Umbilical cord (tissue), 2 donors: ENCODE data around the gene BCORL1. TPM values are rescaled to one million over a fixed set of nuclear protein-coding genes. Genes with fewer than 3 reads are reported as not detected.
A peak's percentile ranks its signal among the peaks of the same experiment; 100 is the strongest.

Experiments
- DNase-seq: peaks from one replicate; pipeline ENCODE4 v3.0.0-alpha.2; 2015; ENCODE audit warnings: low spot score
- total RNA-seq: library from RNA; depleted of rRNA; stranded (reverse); fragments of >200 nt; gene quantifications from one replicate; pipeline ENCODE4 v1.2.3, GENCODE V29; 2014; ENCODE audit warnings: low replicate concordance; ENCODE audit not compliant: insufficient read depth

BCORL1 gene
- total RNA-seq, 1 donor from 2014 or later: 1.4 TPM

DNA sequence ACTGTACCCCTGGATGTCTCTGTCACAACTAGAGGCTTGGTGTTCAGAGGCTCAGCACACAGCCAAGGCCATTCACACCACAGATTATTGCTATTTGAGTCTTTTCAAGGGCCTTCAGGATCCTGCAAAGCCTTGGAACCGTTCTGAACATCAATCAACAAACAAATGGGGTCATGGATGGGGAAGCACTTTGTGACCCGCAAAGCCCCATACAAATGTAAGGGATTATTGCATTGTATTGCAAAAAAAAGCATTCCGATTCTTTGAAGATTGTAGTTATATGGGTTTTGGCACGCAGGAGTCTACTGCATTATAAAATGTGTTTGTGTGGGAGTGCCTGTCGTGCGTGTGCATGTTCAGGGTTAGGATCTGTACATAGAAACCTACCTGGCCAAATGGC, 17.3 kb upstream of the BCORL1 start:
- no peak for DNase-seq

DNA sequence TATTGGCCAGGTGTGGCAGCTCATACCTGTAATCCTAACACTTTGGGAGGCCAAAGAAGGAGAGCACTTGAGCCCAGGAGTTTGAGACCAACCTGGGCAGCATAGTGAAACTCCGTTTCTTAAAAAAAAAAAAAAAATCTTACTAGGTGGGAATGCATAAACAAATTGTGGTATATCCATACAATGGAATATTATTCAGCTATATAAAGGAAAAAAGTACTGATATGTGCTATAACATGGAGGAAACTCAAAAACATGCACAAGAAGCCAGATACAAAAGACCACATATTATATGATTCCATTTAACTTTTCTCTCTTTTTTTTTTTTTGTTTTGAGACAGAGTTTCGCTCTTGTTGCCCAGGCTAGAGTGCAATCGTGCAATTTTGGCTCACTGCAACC, 13.5 kb upstream of the BCORL1 start:
- no peak for DNase-seq

DNA sequence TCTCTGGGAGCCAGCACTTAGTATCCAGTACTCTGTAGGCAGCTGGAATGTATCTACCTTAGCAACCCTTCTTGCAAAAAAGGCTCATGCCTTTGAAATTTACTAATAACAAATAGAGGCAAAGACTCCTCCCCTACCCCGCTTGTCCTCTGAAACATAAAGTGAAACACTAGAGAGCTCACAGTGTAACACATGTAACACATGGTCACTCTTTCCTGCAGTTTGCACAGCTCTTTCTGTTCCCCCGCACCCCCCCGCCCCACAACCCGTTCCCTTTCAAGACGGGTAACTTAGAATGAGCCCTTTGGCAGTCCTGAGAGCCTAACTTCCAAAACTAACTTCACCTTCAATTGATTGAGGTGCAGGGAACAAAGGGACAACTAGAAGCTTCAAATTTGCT, 6.0 kb upstream of the BCORL1 start:
- no peak for DNase-seq

DNA sequence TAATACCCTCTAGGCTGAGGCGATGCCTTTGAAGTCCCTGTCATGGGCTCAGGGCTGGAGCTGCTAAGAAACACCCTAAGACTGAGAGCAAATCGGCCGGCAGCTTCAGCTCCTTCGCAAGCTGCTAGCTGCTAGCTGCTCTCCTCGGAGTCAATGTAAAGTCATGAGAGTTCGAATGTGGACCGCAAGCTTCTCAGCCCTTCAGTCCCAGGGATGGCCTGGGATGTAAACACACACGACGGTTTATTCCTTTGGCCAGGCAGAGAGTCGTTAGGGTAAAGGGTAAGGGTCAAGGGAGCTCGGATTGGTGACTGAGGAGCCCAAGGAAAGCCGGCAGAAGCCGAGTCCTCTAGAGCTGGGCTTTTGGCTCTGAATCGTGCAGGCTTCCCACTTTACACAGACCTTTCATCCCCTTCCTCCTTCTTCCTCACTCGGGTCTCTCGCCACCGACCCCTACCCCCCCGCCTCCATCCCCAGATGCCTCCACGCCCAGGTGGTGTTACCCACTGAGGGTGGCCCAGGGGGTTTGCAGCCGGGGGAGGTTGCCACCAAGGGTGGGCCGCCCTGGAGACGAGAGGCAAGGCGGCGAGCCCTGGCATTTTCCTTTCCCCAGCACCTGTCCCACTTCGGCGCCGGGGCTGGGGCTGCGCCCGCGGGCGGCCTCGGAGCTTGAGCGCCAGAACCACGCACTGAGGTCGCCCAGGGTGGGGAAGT, 3.1 kb upstream of the BCORL1 start:
- DNase-seq: peak; percentile 31

DNA sequence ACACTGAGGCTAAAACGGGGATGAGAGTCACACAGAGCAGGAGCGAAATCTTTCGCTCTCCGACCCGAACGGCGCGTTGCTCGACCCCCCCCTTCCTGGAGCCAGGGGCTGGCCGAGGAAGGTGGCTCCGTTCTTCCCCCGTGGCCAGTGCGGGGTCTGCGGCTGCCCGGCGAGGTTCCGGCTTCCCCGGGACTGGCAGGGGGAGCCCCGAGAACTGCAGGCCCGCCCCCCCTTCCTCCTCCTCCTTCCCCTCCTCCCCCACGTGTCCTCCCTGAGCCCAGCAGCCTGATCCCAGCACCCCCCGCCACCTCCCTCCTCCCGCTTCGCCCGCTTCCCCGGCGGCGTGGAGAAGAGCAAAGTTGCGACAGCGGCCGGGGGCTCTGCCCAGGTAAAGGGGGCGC, 2.4 kb upstream of the BCORL1 start:
- DNase-seq: no peak

DNA sequence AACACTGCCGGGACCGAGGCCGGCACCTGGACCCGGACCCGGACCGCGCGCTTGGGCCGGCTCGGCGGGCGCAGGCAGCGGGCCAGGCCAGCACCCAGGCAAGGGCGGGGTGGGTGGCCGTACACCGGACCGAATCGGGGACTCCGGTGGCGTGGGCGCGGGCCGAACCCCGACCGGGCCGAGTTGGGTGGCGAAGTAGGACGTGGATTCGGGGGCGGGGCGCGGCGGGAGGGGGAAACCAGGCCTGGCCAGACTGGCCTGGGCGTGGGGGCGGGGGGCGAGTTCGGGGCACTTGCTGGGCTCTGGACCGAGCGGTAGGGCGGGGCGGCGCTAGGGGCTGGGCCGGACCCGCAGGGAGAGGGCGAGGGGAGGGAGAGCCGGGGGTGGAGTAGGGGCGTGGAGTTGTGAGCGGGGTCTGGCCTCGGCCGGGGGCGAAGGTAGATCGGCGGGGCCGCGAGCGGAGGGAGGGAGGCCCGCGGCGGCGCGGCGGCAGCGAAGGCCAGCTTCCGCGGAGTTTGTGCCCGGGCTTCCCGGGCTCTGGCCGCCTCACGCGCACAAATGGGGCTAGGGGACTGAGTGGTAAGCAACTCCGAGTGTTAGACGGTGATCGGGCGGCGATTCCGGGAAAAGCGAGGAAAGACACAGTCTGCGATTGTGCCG, 1.8 kb upstream of the BCORL1 start:
- peak; percentile 37 for DNase-seq

DNA sequence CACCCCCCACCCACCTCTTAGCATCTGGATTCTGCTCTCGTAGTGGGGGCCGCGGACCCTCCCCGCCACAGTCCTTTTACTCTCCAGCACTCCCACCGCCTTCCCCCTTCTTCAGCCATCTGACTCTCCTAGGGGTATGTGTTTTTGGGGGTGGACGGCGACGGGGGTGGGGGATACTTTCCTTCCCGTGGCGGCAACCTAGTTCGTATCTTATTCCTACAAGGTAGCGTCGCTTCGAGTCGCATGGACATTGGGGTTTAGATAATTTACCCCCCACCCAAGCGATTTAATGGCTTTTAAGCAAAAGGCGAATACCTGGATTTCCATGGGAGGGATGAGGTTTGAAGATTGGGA, 1.3 kb upstream of the BCORL1 start:
- DNase-seq: no peak

DNA sequence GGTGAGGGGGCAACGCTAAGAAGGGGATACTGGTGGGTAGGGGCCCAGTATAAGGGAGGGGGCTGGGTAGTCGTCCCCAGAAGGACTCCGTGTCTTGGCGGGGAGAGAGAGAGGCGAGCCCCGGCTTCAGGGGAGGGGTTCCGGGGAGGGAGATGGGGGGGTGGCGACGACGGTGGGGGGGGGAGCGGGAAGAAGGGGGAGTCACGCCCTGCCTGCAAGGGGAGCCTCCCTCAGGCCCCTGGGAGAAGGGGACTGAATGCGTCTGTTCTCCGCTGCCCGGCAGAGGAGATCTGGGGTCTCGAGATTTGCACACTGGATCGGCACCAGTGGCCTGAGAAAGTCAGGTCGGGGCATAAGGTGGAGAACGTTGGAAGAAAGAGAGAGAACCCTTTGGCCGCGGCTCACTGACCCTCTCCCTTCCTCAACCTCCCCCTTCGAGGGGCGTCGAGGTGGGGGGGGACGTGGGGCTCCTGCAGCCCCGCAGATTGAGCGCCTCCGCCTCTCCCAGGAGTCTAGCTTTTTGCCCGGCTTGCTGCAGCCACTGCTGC, 609 bp upstream of the BCORL1 start:
- no peak for DNase-seq

DNA sequence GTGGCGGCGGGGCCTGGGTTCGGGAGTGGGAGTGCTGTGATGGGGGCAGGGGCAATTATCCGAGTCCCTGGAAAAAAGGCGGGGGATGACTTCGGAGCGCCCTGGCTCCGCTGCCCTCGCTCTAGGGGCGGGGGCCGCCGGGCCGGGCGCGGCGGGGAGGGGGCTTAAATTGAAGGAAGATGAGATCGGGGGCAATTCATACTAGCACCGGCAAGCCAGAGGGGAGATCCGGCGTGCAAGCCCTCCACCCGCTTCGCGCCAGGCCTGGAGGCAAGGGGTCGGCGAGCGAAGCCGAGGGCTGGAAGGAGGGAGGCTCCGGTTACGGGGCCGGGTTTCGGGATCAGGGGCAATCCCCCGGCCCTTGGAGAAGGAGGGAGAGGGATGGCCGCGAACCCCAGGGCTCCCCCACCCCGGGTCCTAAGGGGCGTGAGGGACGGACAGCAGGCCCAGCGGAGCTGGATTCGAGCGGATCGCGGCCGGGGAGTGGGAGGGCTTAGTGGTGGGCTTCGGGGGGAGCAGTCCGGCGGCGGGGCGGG, 1.2 kb downstream of the BCORL1 start:
- no peak for DNase-seq

DNA sequence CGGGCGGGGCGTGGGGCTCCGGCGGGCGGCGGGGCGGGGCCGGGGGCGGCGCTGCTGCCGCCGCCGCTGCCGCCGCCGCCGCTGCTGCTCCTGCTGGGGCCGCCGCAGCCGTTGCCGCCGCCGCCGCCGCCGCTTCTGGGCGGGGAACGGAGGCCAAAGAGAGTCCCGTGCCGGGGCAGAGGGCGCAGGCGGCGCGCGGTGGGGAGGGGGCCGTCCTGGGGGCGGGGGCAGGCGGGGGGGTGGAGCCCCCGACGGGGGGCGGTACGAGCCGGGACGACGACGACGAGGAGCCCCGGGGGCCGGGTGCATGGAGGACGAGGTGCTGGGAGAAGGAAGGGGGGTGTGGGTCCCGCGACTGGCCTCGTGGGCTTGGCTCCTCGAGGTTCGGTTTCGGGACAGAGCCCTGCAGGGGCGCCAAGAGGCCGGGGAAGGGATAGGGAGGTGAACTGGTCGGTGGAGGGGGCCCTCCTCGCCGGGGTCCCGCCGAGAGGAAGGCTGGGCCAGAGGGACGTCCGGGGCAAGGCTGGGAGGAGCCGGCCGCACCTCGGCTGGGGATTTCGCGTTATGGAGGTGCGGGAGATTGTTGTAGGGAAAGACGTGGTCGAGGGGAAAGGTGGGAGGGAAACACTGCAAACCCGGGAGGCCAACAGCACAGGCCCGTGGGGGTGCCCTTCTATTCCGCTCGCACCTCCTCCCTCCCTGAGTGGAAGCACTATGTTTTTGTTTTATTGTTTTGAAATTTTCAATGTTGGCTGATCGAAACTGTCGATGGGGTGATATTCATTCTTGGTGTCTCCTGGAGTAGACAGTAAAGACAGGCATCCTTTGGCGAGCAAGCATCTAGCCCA, 1.9 kb downstream of the BCORL1 start:
- peak; percentile 24 for DNase-seq

DNA sequence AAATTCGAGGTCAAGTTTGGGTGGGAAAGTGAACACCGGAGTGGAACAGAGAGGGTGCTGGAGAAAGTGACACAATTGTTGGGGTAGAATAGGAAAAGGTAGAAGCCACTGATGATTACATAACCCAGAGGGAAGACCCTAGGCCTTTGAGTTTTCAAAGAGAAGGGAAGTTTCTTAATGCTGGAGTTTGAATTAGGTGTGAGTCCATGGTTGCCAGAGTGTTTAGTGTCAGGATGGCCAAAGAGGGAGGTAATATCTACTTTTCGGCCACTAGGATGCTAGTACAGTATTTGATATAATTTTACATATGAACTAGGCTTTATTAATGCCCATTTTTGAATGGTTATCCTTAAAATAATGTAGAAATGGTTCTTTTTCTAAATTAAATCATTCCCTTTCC, 5.4 kb downstream of the BCORL1 start:
- DNase-seq: no peak

DNA sequence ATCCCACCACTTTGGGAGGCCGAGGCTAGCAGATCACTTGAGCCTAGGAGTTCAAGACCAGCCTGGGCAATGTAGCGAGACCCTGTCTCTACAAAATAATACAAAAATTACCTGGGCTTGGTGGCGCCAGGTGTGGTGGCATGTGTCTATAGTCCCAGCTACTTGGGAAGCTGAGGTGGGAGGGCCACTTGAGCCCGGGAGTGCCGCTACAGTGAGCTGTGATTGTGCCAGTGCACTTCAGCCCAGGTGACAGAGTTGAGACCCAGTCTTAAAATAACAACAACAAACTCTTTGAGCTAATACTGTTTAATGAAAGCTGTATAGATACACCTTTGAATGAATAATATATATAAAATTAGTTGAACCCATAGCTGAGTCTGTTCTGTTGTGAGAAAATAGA, 9.7 kb downstream of the BCORL1 start:
- no peak for DNase-seq

DNA sequence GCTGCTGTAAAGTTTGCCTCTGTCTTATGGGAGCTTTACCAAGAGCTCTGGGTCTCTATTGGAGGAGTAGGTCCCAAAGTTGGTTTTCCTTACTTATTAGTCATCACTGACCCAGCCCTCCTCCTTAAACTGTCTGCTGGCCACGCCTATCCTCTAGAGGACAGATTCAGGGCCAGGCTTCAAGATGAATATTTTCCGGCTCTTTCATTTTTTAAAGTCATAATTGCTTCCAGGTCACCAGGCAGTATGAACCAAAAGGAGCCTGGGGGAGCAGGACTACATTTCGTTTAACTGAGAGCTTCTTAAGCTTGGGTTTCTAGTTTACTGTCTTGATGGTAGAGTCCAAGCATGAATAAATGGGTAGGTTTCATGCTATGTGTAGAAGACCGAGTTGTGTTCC, 13.7 kb downstream of the BCORL1 start:
- DNase-seq: peak; percentile 42

DNA sequence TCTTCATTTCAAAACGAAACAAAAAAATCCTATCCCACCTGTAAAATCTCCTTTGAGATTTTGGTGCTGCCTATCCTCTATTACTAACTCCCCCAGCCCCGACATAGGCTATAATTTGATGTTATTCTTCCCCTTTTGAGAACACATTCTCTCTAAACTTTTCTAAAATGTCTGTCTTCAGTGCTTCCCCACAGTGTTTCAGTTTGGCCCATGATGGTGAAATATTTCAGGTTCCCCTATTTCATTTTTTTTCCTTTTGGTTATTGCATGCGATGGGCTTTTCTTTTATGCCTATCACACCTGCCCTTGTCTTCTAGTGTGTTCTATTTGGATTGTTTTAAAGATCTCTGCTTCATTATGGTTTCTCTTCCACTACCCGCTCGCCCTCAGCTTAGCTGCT, 14.7 kb downstream of the BCORL1 start:
- no peak for DNase-seq

DNA sequence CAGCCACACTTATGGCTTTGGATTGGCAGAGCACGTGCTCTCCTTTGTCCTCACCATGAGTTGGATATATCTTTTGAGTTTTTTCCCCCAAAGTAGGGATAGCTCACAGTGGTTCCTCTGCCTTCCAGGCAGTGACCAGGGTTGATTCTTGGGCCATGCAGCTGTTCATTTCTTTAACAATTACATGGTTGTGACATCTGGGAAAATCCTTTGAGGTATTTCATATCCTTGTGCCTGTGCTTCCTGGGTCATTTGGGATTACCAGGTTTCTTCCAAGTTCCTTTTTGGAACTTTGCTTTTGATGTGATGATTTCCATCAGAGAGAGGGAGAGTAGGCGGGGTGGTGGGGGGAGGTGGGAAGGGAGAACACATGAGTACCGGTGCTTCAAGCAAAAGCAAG, 15.6 kb downstream of the BCORL1 start:
- no peak for DNase-seq

DNA sequence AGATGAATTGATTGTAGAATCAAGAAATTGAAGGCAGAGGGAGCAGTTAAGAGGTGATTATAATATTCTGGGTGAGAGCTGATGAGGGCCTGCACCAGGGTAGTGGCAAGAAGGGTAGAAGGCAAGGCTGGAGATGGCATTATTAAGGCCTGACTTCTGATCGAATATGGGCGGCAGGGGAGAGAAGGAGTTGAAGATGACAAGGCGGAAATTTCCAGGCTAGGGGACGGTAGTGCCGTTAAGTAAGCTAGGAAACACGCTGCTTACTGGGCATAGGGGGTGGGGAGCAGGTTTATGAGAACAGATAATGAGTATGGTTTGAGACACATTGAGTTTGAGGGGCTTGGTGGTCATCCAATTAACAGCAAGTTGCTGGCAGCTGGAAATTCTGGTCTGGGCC, 19.5 kb downstream of the BCORL1 start:
- DNase-seq: no peak

DNA sequence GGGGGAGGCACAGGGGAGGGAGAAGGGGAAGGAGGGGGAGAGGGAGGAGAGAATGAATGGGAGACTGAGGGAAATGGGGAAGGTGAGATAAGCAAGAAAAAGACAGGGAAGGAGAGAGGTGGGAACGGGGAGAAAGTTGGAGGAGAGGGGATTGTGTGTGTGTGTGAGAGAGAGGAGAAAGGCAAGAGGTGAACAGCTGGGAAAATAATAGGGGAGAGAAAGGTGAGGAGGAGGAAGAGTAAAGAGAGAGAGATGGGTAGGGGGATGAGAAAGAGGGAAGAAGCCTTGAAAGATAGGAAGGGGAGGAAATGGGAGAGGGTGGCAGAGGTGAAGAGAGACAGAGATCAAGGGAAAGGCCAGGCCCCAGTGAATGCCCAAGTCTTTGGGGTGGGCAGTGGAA, 20.1 kb downstream of the BCORL1 start:
- DNase-seq: no peak

DNA sequence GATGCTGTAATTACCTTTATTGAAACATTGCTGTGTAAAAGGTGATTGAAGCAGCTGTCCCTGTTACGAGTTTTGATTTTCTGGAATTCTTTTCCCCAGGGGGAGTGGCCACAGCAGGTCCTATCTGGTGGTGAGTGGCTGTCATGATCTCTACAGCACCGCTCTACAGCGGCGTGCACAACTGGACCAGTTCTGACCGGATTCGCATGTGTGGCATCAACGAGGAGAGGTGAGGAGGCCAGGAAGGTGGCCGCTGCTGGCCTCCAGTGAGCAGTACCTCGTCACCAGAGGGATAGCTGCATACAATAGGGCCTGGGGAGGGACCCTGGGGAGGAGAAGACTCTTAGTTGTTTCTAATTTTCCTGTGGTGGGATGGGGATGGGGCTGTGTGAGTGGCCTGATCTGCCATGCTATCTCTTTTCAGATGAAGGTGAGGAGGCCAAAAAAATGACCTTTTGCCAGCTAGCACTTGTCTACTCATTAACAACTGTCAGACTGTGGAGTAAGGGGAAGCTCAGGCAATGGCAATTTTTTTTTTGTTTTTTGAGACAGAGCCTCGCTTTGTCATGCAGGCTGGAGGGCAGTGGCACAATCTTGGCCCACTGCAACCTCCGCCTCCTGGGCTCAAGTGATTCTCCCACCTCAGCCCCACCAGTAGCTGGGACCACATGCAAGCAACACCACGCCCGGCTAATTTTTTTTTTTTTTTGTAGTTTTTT, 22.8 kb downstream of the BCORL1 start:
- DNase-seq: no peak

DNA sequence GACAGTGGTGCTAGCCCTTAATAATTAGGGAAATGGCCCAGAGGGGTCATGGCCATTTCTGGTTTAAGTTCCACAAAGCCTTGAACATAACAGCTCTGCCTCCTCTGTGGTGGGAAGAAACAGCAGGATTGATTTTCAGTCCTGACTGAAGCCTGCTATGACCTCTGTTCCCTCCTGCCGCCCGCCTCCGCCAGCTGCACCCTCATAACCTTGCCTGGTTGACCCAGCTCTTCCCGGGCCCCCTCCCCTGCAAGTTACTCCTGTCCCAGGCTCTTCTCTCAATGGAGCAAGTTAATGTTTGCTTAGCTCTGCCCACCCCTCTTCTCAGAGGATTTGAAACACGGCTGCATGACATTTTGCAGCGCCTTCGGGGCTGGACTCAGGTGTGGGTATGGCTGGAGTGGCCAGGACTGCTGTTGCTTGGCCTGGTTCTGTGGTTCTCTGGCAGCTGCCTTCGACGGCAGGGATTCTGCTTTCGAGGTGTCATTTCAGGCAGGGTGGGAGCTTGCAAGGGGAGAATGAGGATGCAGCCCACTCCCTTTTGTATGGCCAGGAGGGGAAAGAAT, 27.3 kb downstream of the BCORL1 start:
- no peak for DNase-seq

DNA sequence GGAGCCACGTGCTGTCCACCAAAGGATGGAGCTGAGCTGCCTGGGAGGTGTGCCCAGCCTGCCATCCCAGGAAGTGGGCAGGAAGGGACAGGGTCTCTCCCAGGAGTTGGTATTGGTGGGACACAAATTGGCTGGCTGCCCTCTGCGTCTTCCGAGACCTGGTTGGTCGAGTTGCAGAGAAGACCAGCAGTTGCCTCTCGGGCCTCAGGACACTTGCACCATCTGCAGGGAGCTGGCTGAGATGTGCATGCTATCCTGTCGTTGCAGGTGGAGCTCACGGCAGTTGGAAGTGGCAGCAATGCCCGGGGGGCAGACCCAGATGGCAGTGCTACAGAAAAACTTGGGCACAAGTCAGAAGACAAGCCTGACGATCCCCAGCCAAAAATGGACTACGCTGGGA, 30.2 kb downstream of the BCORL1 start:
- DNase-seq: no peak

DNA sequence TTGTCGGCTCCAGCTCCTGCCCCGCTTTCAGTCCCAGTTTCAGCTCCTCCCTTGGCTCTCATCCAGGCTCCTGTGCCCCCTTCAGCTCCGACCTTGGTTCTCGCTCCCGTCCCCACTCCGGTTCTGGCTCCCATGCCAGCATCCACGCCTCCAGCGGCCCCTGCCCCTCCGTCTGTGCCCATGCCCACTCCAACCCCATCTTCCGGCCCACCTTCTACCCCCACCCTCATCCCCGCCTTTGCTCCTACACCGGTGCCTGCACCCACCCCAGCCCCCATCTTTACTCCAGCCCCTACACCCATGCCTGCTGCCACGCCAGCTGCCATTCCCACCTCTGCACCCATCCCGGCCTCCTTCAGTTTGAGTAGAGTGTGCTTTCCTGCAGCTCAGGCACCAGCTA, 31.2 kb downstream of the BCORL1 start:
- DNase-seq: no peak
